ENCODE results near the gene C4orf50.
"Not testable (repeated sequence)": the region's sequence is repeated elsewhere in the genome, so short reads cannot be mapped to it uniquely, and the experiment has no call there.

The C4orf50 gene

GRCh38 chr4:6012200-6012599, 6.0 kb downstream of the C4orf50 start:
- DNase-seq = no peak

GRCh38 chr4:6011686-6012085, 6.5 kb downstream of the C4orf50 start:
- no peak for DNase-seq

GRCh38 chr4:6011271-6011671, 7.0 kb downstream of the C4orf50 start:
- no peak for DNase-seq

GRCh38 chr4:6010789-6011188, 7.4 kb downstream of the C4orf50 start:
- no peak for DNase-seq

- no peak for DNase-seq
Observed at GRCh38 chr4:6009452-6009851, 8.8 kb downstream of the C4orf50 start.

GRCh38 chr4:6008766-6009385, 9.4 kb downstream of the C4orf50 start:
- no peak for DNase-seq

- DNase-seq = no peak
Observed at GRCh38 chr4:6008092-6008551, 10.1 kb downstream of the C4orf50 start.

GRCh38 chr4:6005175-6005574, 13.1 kb downstream of the C4orf50 start:
- DNase-seq = no peak

- DNase-seq = not testable (repeated sequence)
Observed at GRCh38 chr4:6003485-6003884, 14.7 kb downstream of the C4orf50 start.

GRCh38 chr4:6002926-6003325, 15.3 kb downstream of the C4orf50 start:
- no peak for DNase-seq

GRCh38 chr4:6002492-6002833, 15.8 kb downstream of the C4orf50 start:
- DNase-seq = no peak

GRCh38 chr4:6001680-6002491, 16.3 kb downstream of the C4orf50 start:
- no peak for DNase-seq

GRCh38 chr4:5999830-6000365, 18.3 kb downstream of the C4orf50 start:
- no peak for DNase-seq

- no peak for DNase-seq
Observed at GRCh38 chr4:5999356-5999755, 18.9 kb downstream of the C4orf50 start.

GRCh38 chr4:5998333-5998936, 19.8 kb downstream of the C4orf50 start:
- DNase-seq = peak; percentile 27

- DNase-seq = no peak
Observed at GRCh38 chr4:5996641-5997040, 21.6 kb downstream of the C4orf50 start.

- no peak for DNase-seq
Observed at GRCh38 chr4:5995901-5996623, 22.2 kb downstream of the C4orf50 start.

GRCh38 chr4:5993876-5994811, 24.1 kb downstream of the C4orf50 start:
- DNase-seq = no peak

GRCh38 chr4:5993346-5993745, 24.9 kb downstream of the C4orf50 start:
- DNase-seq = not testable (repeated sequence)

GRCh38 chr4:5992828-5993321, 25.4 kb downstream of the C4orf50 start:
- no peak for DNase-seq

GRCh38 chr4:5992171-5992827, 25.9 kb downstream of the C4orf50 start:
- no peak for DNase-seq

All from NK-92 treated with Interleukin-12 subunit alpha and Interleukin-12 subunit beta, amount 100 ng/mL, for 24 hours (cell line).